HG03139 (cell line): ENCODE data around the gene CCDC69.
A peak's percentile ranks its signal among the peaks of the same experiment; 100 is the strongest.

Experiments used
- ATAC-seq: cut with Tn5 transposase; IDR thresholded peaks from one replicate; pipeline ENCODE4 v1.9.1; 2021; ENCODE audit not compliant: unreplicated experiment

CCDC69 gene

GRCh38 chr5:151171529-151171928, 52.4 kb downstream of the CCDC69 start:
- ATAC-seq = no peak

GRCh38 chr5:151168602-151169344, 55.1 kb downstream of the CCDC69 start:
- no peak for ATAC-seq

- no peak for ATAC-seq
Observed at GRCh38 chr5:151167022-151167421, 56.9 kb downstream of the CCDC69 start.

- ATAC-seq = peak; percentile 80
Observed at GRCh38 chr5:151164687-151165392, 59.1 kb downstream of the CCDC69 start.

GRCh38 chr5:151162776-151163175, 61.1 kb downstream of the CCDC69 start:
- no peak for ATAC-seq

- ATAC-seq = no peak
Observed at GRCh38 chr5:151159649-151160373, 64.1 kb downstream of the CCDC69 start.

- no peak for ATAC-seq
Observed at GRCh38 chr5:151158287-151158661, 65.6 kb downstream of the CCDC69 start.

GRCh38 chr5:151157426-151158286, 66.2 kb downstream of the CCDC69 start, which contains the start of gene ANXA6:
Gene ANXA6, minus strand, starts transcription at chr5:151157779. Its CDS starts 9,878 bp downstream, at chr5:151147901.
- peak; percentile 41 for ATAC-seq

- ATAC-seq = peak; percentile 23
Observed at GRCh38 chr5:151156507-151157420, 67.1 kb downstream of the CCDC69 start.

GRCh38 chr5:151155775-151156506, 68.0 kb downstream of the CCDC69 start:
- peak; percentile 22 for ATAC-seq

- ATAC-seq = peak; percentile 25
Observed at GRCh38 chr5:151154931-151155774, 68.7 kb downstream of the CCDC69 start.

- no peak for ATAC-seq
Observed at GRCh38 chr5:151153766-151154272, 70.1 kb downstream of the CCDC69 start.

- ATAC-seq = no peak
Observed at GRCh38 chr5:151153300-151153699, 70.6 kb downstream of the CCDC69 start.

GRCh38 chr5:151151793-151152192, 72.1 kb downstream of the CCDC69 start:
- ATAC-seq = peak; percentile 30

- ATAC-seq = no peak
Observed at GRCh38 chr5:151151263-151151660, 72.6 kb downstream of the CCDC69 start.

- peak; percentile 55 for ATAC-seq
Observed at GRCh38 chr5:151150471-151151262, 73.2 kb downstream of the CCDC69 start.

- no peak for ATAC-seq
Observed at GRCh38 chr5:151148583-151148982, 75.3 kb downstream of the CCDC69 start.
